OCI-LY3 (cell line): Measurements from ENCODE around the gene ANGPTL7.

Experiments used
- CTCF ChIP-seq: fragments of 200-600, 300-600 bp; sonication (generic); IDR thresholded peaks from 2 replicates; pipeline ENCODE4 v1.5.1; 2014; ENCODE audit warnings: antibody characterized with exemption, low read length, low read depth
- EZH2phosphoT487 ChIP-seq: fragments of 200-600 bp; shearing (Covaris generic); IDR thresholded peaks from 2 replicates; pipeline ENCODE4 v1.6.1; 2018; ENCODE audit warnings: antibody characterized with exemption, mixed run types, low read depth

- TF ChIP-seq CTCF (no peak), EZH2phosphoT487 (no peak)
Observed at GRCh38 chr1:11238311-11238710, 49.2 kb downstream of the ANGPTL7 start.
